HEK293 (cell line): ENCODE data around the gene ATP13A4.

Source experiments
- CTCF ChIA-PET: fragments of 350-600 bp; formaldehyde crosslinking; extraction: SDS; loops from one replicate; lab custom pipeline; 2021; ENCODE audit warnings: antibody characterized with exemption; lab: Yijun Ruan, JAX
- POLR2A ChIA-PET: fragments of 300-600 bp; formaldehyde crosslinking; extraction: SDS; loops from one replicate; lab custom pipeline; 2020; ENCODE audit warnings: antibody characterized with exemption, inconsistent platforms; lab: Yijun Ruan, JAX
- H3K27ac ChIP-seq: fragments of 200-500 bp; sonication (Bioruptor generic); 2 replicates; pipeline ENCODE4 v1.5.1; 2014; ENCODE audit warnings: low read depth, low read length, control low read depth, inconsistent platforms; ENCODE audit errors: extremely low read depth
- H3K36me3 ChIP-seq, 2 experiments: fragments of 200-500 bp in 1 of 2; sonication (Bioruptor generic) in 1 of 2; 1 replicate in 1 of 2; 2 replicates in 1 of 2; pipeline ENCODE4 v1.5.1; 2014 to 2017; ENCODE audit warnings: inconsistent platforms in 2 of 2, low read length in 2 of 2; ENCODE audit not compliant: control insufficient read depth in 2 of 2, insufficient read depth in 1 of 2
- H3K4me1 ChIP-seq: fragments of 200-500 bp; sonication (Bioruptor generic); 2 replicates; pipeline ENCODE4 v1.5.1; 2014; ENCODE audit warnings: mild to moderate bottlenecking, low read length, inconsistent platforms; ENCODE audit not compliant: control insufficient read depth, insufficient read depth
- H3K4me3 ChIP-seq: 2 replicates; pipeline ENCODE4 v1.5.1; 2011; ENCODE audit warnings: low read depth, mild to moderate bottlenecking, control low read depth, low read length, moderate library complexity
- H3K9me3 ChIP-seq: fragments of 200-500 bp; sonication (Bioruptor generic); 2 replicates; pipeline ENCODE4 v1.5.1; 2014; ENCODE audit warnings: low read depth, low read length, inconsistent platforms; ENCODE audit not compliant: control insufficient read depth, insufficient read depth
- GLI2 ChIP-seq: fragments of 450-650 bp; formaldehyde crosslinking; IDR thresholded peaks from 2 replicates; pipeline ENCODE4; 2017; ENCODE audit warnings: missing biosample characterization, missing genetic modification characterization, low read depth, borderline replicate concordance
- HOXA7 ChIP-seq: sonication (generic); formaldehyde crosslinking; IDR thresholded peaks from 2 replicates; pipeline ENCODE4 v1.8.1; 2022; ENCODE audit warnings: missing genetic modification reagents, borderline replicate concordance
- IKZF3 ChIP-seq: fragments of 450-650 bp; IDR thresholded peaks from 2 replicates; pipeline ENCODE4 v1.5.0; 2018; ENCODE audit warnings: missing biosample characterization, mild to moderate bottlenecking, missing genetic modification characterization, moderate library complexity
- KLF9 ChIP-seq: fragments of 450-650 bp; formaldehyde crosslinking; IDR thresholded peaks from 2 replicates; pipeline ENCODE4 v1.5.1; 2016; ENCODE audit warnings: missing biosample characterization, missing genetic modification characterization, low read depth
- SETDB1 ChIP-seq: IDR thresholded peaks from one replicate; pipeline ENCODE4 v1.6.1; 2017; ENCODE audit warnings: mild to moderate bottlenecking, low read length, moderate library complexity, mixed read lengths; ENCODE audit not compliant: insufficient read length
- YY2 ChIP-seq: fragments of 450-650 bp; formaldehyde crosslinking; IDR thresholded peaks from 2 replicates; pipeline ENCODE4 v1.5.1; 2016; ENCODE audit warnings: missing biosample characterization, missing genetic modification characterization
- ZBTB8A ChIP-seq: fragments of 450-650 bp; formaldehyde crosslinking; IDR thresholded peaks from 2 replicates; pipeline ENCODE4 v1.5.1; 2016; ENCODE audit warnings: missing biosample characterization, missing genetic modification characterization
- ZFP69B ChIP-seq: fragments of 450-650 bp; formaldehyde crosslinking; IDR thresholded peaks from 2 replicates; pipeline ENCODE4 v1.5.1; 2016; ENCODE audit warnings: missing biosample characterization, missing genetic modification characterization
- ZNF112 ChIP-seq: fragments of 450-650 bp; formaldehyde crosslinking; IDR thresholded peaks from 2 replicates; pipeline ENCODE4 v1.5.0; 2017; ENCODE audit warnings: missing biosample characterization, missing genetic modification characterization
- ZNF138 ChIP-seq: fragments of 450-650 bp; formaldehyde crosslinking; IDR thresholded peaks from 2 replicates; pipeline ENCODE4 v1.5.1; 2016; ENCODE audit warnings: missing biosample characterization, missing genetic modification characterization, borderline replicate concordance
- ZNF140 ChIP-seq: fragments of 450-650 bp; formaldehyde crosslinking; IDR thresholded peaks from 2 replicates; pipeline ENCODE4 v1.5.1; 2016; ENCODE audit warnings: missing biosample characterization, missing genetic modification characterization
- ZNF211 ChIP-seq: fragments of 450-650 bp; formaldehyde crosslinking; IDR thresholded peaks from 2 replicates; pipeline ENCODE4 v1.5.1; 2016; ENCODE audit warnings: low read depth, missing biosample characterization, missing genetic modification characterization
- ZNF37A ChIP-seq: fragments of 450-650 bp; IDR thresholded peaks from 2 replicates; pipeline ENCODE4 v1.5.1; 2018; ENCODE audit warnings: missing biosample characterization, missing genetic modification characterization
- ZNF530 ChIP-seq: fragments of 450-650 bp; formaldehyde crosslinking; IDR thresholded peaks from 2 replicates; pipeline ENCODE4 v1.5.1; 2016; ENCODE audit warnings: low read depth, missing biosample characterization, missing genetic modification characterization
- ZNF561 ChIP-seq: fragments of 450-650 bp; IDR thresholded peaks from 2 replicates; pipeline ENCODE4 v1.5.1; 2018; ENCODE audit warnings: missing biosample characterization, missing genetic modification characterization, borderline replicate concordance
- ZNF610 ChIP-seq: fragments of 450-650 bp; formaldehyde crosslinking; IDR thresholded peaks from 2 replicates; pipeline ENCODE4 v1.5.1; 2016; ENCODE audit warnings: missing biosample characterization, missing genetic modification characterization, borderline replicate concordance
- TF ChIP-seq, protein P1 (sequence below): fragments of 450-650 bp; formaldehyde crosslinking; IDR thresholded peaks from 2 replicates; pipeline ENCODE4 v1.5.1; 2016; ENCODE audit warnings: missing biosample characterization, missing genetic modification characterization
- TF ChIP-seq, protein P2 (sequence below): fragments of 450-650 bp; formaldehyde crosslinking; IDR thresholded peaks from 2 replicates; pipeline ENCODE4 v1.5.1; 2016; ENCODE audit warnings: missing biosample characterization, missing genetic modification characterization
- TF ChIP-seq, protein P3 (sequence below): fragments of 450-650 bp; formaldehyde crosslinking; IDR thresholded peaks from 2 replicates; pipeline ENCODE4 v1.5.1; 2016; ENCODE audit warnings: missing biosample characterization, missing genetic modification characterization

Gene ATP13A4

DNA sequence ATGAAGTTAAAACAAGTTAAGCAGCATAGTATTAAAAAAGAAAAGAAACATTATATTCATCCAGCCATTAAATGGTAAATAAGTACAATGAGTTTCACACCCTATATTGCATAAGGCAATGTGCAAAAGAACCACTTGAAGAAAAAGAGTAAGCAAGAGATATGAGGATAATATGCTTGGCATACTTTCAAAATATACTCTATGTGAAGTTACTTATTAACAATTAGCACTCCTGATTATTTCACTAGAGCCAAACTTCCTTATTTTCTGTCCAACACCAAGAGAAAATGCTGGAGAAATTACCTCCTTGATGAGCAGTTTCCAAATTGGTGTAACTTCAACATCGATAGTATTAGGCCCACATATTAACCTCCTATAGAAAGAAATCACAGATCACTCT is 63.7 kb downstream of the ATP13A4 start (continued):
- TF ChIP-seq, protein P1, sequence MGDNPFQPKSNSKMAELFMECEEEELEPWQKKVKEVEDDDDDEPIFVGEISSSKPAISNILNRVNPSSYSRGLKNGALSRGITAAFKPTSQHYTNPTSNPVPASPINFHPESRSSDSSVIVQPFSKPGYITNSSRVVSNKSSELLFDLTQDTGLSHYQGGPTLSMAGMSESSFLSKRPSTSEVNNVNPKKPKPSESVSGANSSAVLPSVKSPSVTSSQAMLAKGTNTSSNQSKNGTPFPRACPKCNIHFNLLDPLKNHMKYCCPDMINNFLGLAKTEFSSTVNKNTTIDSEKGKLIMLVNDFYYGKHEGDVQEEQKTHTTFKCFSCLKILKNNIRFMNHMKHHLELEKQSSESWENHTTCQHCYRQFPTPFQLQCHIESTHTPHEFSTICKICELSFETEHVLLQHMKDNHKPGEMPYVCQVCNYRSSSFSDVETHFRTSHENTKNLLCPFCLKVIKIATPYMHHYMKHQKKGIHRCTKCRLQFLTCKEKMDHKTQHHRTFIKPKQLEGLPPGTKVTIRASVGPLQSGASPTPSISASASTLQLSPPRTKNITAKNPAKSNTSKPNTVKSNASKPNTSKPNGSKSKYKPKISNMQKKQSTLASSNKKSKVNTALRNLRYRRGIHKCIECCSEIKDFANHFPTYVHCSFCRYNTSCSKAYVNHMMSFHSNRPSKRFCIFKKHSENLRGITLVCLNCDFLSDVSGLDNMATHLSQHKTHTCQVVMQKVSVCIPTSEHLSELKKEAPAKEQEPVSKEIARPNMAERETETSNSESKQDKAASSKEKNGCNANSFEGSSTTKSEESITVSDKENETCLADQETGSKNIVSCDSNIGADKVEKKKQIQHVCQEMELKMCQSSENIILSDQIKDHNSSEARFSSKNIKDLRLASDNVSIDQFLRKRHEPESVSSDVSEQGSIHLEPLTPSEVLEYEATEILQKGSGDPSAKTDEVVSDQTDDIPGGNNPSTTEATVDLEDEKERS (tag by site-specific recombination) = no peak
- TF ChIP-seq ZNF112 (tag by site-specific recombination) = no peak
- TF ChIP-seq KLF9 (tag by site-specific recombination) = no peak
- TF ChIP-seq SETDB1 = no peak
- no peak for TF ChIP-seq ZNF561 (tag by site-specific recombination)

DNA sequence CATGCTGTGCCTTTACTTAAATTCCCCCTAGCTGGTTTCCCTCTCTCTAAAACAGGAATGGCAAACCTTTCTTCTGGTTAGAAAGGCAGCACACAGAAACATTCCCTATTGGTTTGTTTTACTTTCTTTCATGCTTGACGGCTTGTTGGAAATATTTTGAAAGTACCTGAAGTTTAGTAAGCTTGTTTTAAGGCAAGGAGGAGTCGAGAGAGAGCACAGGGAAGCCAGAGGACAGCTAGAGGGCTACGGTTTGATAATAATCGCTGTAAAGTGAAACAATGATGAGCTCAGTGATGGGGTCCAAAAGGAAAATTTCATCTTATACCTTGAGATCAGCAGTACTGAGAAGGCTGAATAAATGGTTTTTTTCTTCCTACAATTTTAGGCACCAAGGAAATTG is 64.1 kb downstream of the ATP13A4 start:
- H3K27ac ChIP-seq = no peak overlapping the region
- no peak overlapping the region for H3K4me3 ChIP-seq
- TF ChIP-seq ZNF211 (tag by site-specific recombination) (no peak), ZNF530 (tag by site-specific recombination) (no peak), ZNF140 (no peak), ZBTB8A (tag by site-specific recombination) (no peak), ZNF138 (tag by site-specific recombination) (no peak), YY2 (tag by site-specific recombination) (no peak), GLI2 (no peak), ZFP69B (no peak)
- TF ChIP-seq, protein P2, sequence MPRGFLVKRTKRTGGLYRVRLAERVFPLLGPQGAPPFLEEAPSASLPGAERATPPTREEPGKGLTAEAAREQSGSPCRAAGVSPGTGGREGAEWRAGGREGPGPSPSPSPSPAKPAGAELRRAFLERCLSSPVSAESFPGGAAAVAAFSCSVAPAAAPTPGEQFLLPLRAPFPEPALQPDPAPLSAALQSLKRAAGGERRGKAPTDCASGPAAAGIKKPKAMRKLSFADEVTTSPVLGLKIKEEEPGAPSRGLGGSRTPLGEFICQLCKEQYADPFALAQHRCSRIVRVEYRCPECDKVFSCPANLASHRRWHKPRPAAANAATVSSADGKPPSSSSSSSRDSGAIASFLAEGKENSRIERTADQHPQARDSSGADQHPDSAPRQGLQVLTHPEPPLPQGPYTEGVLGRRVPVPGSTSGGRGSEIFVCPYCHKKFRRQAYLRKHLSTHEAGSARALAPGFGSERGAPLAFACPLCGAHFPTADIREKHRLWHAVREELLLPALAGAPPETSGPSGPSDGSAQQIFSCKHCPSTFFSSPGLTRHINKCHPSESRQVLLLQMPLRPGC (tag by site-specific recombination) = no peak
- TF ChIP-seq, protein P3, sequence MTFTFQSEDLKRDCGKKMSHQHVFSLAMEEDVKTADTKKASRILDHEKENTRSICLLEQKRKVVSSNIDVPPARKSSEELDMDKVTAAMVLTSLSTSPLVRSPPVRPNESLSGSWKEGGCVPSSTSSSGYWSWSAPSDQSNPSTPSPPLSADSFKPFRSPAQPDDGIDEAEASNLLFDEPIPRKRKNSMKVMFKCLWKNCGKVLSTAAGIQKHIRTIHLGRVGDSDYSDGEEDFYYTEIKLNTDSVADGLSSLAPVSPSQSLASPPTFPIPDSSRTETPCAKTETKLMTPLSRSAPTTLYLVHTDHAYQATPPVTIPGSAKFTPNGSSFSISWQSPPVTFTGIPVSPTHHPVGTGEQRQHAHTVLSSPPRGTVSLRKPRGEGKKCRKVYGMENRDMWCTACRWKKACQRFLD (tag by site-specific recombination) = no peak
- H3K36me3 ChIP-seq = no peaks in the 10 kb centered on the region
- CTCF ChIA-PET = interaction anchor here (0.5 to 0.6 kb wide), 3 partner anchors 19 to 259 kb away, joined by 3 to 5 read pairs (median 3); no protein-coding TSS in a partner anchor
- POLR2A ChIA-PET = no interaction called here
- H3K9me3 ChIP-seq = no peaks in the 10 kb centered on the region
- H3K4me1 ChIP-seq = no peaks in the 10 kb centered on the region

DNA sequence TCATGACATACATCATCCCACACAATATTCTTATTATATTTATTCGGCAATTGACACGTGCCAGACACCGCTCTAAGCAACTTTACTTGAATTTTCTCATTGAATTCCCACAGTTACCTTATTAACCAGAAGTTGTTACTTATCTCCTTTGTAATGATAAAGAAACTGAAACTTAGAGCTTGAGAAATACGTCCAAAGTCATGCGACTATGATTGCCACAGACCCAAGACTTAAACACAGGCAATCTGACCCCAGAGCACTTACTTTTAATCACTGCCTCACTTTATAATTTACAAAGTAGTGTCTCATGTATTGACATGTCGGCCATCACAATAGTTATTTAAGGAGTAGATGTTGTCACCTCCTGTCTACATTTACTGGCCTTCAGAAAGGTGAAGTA is 64.7 kb downstream of the ATP13A4 start:
- no peak overlapping the region for H3K4me3 ChIP-seq
- POLR2A ChIA-PET = no interaction called here
- no peaks in the 10 kb centered on the region for H3K36me3 ChIP-seq
- H3K27ac ChIP-seq = no peak overlapping the region
- H3K4me1 ChIP-seq = no peaks in the 10 kb centered on the region
- CTCF ChIA-PET = interaction anchor here (0.7 kb wide), 1 partner anchor 27 kb away, joined by 3 read pairs; no protein-coding TSS in a partner anchor
- TF ChIP-seq IKZF3 (tag by site-specific recombination) (no peak), ZNF610 (no peak), HOXA7 (CRISPR knock-in tag) (no peak), ZNF37A (tag by site-specific recombination) (no peak)
- no peaks in the 10 kb centered on the region for H3K9me3 ChIP-seq
